HepG2 (cell line): ENCODE data around the gene INHBE. TPM values are rescaled to one million over a fixed set of nuclear protein-coding genes. Genes with fewer than 3 reads are reported as not detected.

ENCODE experiments used
- AGO2 ChIP-seq: fragments of 200-400 bp; formaldehyde crosslinking; optimal IDR thresholded peaks from 2 replicates; pipeline ENCODE3; 2017; ENCODE audit warnings: mild to moderate bottlenecking, low read depth, low read length, moderate library complexity
- MEIS1 ChIP-seq: sonication (generic); formaldehyde crosslinking; IDR thresholded peaks from 2 replicates; pipeline ENCODE4 v1.9.0; 2021; ENCODE audit warnings: mild to moderate bottlenecking, missing genetic modification reagents, moderate library complexity, borderline replicate concordance
- RFXAP ChIP-seq: sonication (generic); formaldehyde crosslinking; IDR thresholded peaks from 2 replicates; pipeline ENCODE4 v1.4.0; 2020; ENCODE audit warnings: missing genetic modification reagents, borderline replicate concordance
- STAG1 ChIP-seq: sonication (generic); formaldehyde crosslinking; IDR thresholded peaks from 2 replicates; pipeline ENCODE4 v1.4.0; 2020; ENCODE audit warnings: missing genetic modification reagents
- ZNF451 ChIP-seq: sonication (generic); formaldehyde crosslinking; IDR thresholded peaks from 2 replicates; pipeline ENCODE4 v1.5.0; 2020; ENCODE audit warnings: mild to moderate bottlenecking, missing genetic modification reagents
- ZNF510 ChIP-seq: sonication (generic); formaldehyde crosslinking; IDR thresholded peaks from 2 replicates; pipeline ENCODE4 v1.4.0; 2020; ENCODE audit warnings: low read depth, mild to moderate bottlenecking, missing genetic modification reagents
- polyA plus RNA-seq, 8 experiments: library from polyadenylated mRNA; depleted of rRNA in 3 of 8; stranded (reverse) in 7 of 8; unstranded in 1 of 8; fragments of >200 nt; fragmentation: Illumina TruSeq in 4 of 8; extraction: Trizol in 4 of 8; gene quantifications; 2 replicates each; pipeline versions ENCODE4 v1.2.1 to v1.2.3, GENCODE V29; 2011 to 2016; ENCODE audit warnings: low read depth in 4 of 8, missing spikeins in 1 of 8, mixed read lengths in 1 of 8; ENCODE audit not compliant: insufficient read depth in 1 of 8
- total RNA-seq, 5 experiments: library from RNA; depleted of rRNA; stranded (reverse); fragments of >200 nt; fragmentation: Illumina TruSeq; extraction: Trizol; gene quantifications; 2 replicates each; pipeline ENCODE4 v1.2.3, GENCODE V29; 2016; ENCODE audit warnings: low read depth in 1 of 5
- TF ChIP-seq, protein P1 (sequence below): sonication (generic); formaldehyde crosslinking; IDR thresholded peaks from 2 replicates; pipeline ENCODE4 v1.8.0; 2022; ENCODE audit warnings: mild to moderate bottlenecking, missing genetic modification reagents, moderate library complexity
- TF ChIP-seq, protein P2 (sequence below): sonication (generic); formaldehyde crosslinking; IDR thresholded peaks from 2 replicates; pipeline ENCODE4 v1.8.1; 2023; ENCODE audit warnings: mild to moderate bottlenecking, missing genetic modification reagents, borderline replicate concordance
- TF ChIP-seq, protein P3 (sequence below): sonication (generic); formaldehyde crosslinking; IDR thresholded peaks from 2 replicates; pipeline ENCODE4 v1.5.0; 2020; ENCODE audit warnings: missing genetic modification reagents, mild to moderate bottlenecking, borderline replicate concordance
- TF ChIP-seq, protein P4 (sequence below): sonication (generic); formaldehyde crosslinking; IDR thresholded peaks from 2 replicates; pipeline ENCODE4 v1.5.0; 2020; ENCODE audit warnings: mild to moderate bottlenecking, missing genetic modification reagents

INHBE gene
- total and polyA plus RNA-seq, 2 of the 13 experiments (the other 11 are each of a cell fraction or from before 2014, with no cell fraction given): 17.0 to 32.0 TPM

DNA sequence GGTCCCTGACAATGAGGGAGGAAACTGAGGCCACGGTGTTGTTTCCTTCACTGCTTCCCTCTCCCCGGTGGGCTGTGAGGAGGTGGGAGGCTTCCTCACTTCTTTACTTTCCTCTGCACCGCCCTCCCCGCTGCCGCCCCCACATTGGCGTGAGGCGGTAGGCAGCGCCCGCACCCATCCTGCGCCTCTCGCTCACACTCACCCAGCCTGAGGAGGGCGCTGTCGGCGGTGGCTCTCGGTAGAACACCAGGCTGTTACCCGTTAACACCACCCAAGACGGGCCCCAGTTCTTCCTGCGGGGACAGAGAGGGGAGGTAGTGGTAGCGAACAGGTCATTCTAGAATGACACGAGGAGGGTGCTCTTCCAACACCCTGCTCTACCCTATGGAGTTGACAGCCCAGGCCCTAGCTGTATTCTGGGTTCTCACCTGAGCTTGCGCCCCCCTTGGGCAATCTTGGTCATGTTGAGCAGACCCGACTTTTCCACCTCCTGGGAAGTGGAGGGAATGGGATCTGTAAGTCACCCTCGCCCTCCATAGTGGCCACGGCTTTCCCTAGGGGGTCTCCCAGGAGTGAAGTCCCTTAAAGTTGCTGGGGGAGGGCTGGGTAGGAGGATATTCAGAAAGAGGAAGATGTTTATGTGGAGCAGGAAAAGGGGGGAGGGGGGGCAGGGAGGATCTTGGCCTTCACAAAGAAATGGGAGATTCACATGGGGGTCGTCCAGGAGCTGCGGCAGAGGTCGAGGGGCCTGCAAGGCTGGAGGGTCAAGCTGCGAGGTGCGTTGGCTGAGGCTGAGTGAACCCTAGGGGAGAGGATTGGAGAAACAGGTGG, 21.3 kb downstream of the INHBE start (continued):
- TF ChIP-seq, protein P1, sequence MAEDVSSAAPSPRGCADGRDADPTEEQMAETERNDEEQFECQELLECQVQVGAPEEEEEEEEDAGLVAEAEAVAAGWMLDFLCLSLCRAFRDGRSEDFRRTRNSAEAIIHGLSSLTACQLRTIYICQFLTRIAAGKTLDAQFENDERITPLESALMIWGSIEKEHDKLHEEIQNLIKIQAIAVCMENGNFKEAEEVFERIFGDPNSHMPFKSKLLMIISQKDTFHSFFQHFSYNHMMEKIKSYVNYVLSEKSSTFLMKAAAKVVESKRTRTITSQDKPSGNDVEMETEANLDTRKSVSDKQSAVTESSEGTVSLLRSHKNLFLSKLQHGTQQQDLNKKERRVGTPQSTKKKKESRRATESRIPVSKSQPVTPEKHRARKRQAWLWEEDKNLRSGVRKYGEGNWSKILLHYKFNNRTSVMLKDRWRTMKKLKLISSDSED (CRISPR knock-in tag): peak; percentile 54; the same call in 1 of the 2 replicates
- no peak for TF ChIP-seq AGO2
- no peak for TF ChIP-seq MEIS1 (CRISPR knock-in tag)
- TF ChIP-seq, protein P2, sequence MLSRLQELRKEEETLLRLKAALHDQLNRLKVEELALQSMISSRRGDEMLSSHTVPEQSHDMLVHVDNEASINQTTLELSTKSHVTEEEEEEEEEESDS: no peak
- TF ChIP-seq ZNF451: no peak
- TF ChIP-seq ZNF510 (CRISPR knock-in tag): no peak
- TF ChIP-seq RFXAP (CRISPR knock-in tag): no peak
- 0 out of 2 replicates have a peak, but pooled peaks have one; percentile 0 for TF ChIP-seq STAG1
- TF ChIP-seq, protein P3, sequence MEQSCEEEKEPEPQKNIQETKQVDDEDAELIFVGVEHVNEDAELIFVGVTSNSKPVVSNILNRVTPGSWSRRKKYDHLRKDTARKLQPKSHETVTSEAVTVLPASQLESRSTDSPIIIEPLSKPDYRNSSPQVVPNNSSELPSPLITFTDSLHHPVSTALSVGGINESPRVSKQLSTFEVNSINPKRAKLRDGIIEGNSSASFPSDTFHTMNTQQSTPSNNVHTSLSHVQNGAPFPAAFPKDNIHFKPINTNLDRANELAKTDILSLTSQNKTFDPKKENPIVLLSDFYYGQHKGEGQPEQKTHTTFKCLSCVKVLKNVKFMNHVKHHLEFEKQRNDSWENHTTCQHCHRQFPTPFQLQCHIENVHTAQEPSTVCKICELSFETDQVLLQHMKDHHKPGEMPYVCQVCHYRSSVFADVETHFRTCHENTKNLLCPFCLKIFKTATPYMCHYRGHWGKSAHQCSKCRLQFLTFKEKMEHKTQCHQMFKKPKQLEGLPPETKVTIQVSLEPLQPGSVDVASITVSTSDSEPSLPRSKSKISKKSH (CRISPR knock-in tag): no peak
- TF ChIP-seq, protein P4, sequence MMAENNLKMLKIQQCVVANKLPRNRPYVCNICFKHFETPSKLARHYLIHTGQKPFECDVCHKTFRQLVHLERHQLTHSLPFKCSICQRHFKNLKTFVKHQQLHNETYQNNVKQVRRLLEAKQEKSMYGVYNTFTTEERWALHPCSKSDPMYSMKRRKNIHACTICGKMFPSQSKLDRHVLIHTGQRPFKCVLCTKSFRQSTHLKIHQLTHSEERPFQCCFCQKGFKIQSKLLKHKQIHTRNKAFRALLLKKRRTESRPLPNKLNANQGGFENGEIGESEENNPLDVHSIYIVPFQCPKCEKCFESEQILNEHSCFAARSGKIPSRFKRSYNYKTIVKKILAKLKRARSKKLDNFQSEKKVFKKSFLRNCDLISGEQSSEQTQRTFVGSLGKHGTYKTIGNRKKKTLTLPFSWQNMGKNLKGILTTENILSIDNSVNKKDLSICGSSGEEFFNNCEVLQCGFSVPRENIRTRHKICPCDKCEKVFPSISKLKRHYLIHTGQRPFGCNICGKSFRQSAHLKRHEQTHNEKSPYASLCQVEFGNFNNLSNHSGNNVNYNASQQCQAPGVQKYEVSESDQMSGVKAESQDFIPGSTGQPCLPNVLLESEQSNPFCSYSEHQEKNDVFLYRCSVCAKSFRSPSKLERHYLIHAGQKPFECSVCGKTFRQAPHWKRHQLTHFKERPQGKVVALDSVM (CRISPR knock-in tag): no peak
